ENCODE results near the gene PRSS56.

- TF ChIP-seq POLR2AphosphoS5 (IDR thresholded peaks at IDR 0.05) (no peak), CTCF (IDR thresholded peaks at IDR 0.05) (no peak), POLR2A (IDR thresholded peaks at IDR 0.05) (no peak)
Measured at GRCh38 chr2:232516551-232516950, 3.6 kb upstream of the PRSS56 start.
